GM19324 (cell line): ENCODE measurements around the gene DLEC1.

Source experiments
- ATAC-seq: cut with Tn5 transposase; IDR thresholded peaks from one replicate; pipeline ENCODE4 v1.9.1; 2021; ENCODE audit warnings: mild to moderate bottlenecking, moderate library complexity; ENCODE audit not compliant: unreplicated experiment, low FRiP score

Gene DLEC1

GRCh38 chr3:38000242-38000916, 38.6 kb upstream of the DLEC1 start:
- no peak for ATAC-seq

GRCh38 chr3:38000965-38001455, 38.0 kb upstream of the DLEC1 start:
- no peak for ATAC-seq

- ATAC-seq, result no peak
Measured at GRCh38 chr3:38001456-38002081, 37.4 kb upstream of the DLEC1 start.

- no peak for ATAC-seq
Measured at GRCh38 chr3:38002291-38002876, 36.6 kb upstream of the DLEC1 start.

GRCh38 chr3:38002940-38003339, 36.1 kb upstream of the DLEC1 start:
- no peak for ATAC-seq

- ATAC-seq, result no peak
Measured at GRCh38 chr3:38003371-38003816, 35.6 kb upstream of the DLEC1 start.

- no peak for ATAC-seq
Measured at GRCh38 chr3:38003817-38004414, 35.1 kb upstream of the DLEC1 start.

- ATAC-seq, result no peak
Measured at GRCh38 chr3:38004415-38005075, 34.5 kb upstream of the DLEC1 start.

GRCh38 chr3:38005076-38006020, 33.7 kb upstream of the DLEC1 start:
- ATAC-seq, result no peak

GRCh38 chr3:38006031-38006430, 33.0 kb upstream of the DLEC1 start:
- ATAC-seq, result no peak

- no peak for ATAC-seq
Measured at GRCh38 chr3:38006445-38006995, 32.5 kb upstream of the DLEC1 start.

GRCh38 chr3:38007754-38008090, 31.3 kb upstream of the DLEC1 start:
- ATAC-seq, result no peak

GRCh38 chr3:38008191-38008701, 30.8 kb upstream of the DLEC1 start:
- ATAC-seq, result no peak

GRCh38 chr3:38008971-38009580, 29.9 kb upstream of the DLEC1 start:
- ATAC-seq, result no peak

- ATAC-seq, result no peak
Measured at GRCh38 chr3:38009807-38010591, 29.0 kb upstream of the DLEC1 start.

GRCh38 chr3:38011111-38011510, 27.9 kb upstream of the DLEC1 start:
- no peak for ATAC-seq

- no peak for ATAC-seq
Measured at GRCh38 chr3:38015485-38015884, 23.5 kb upstream of the DLEC1 start.

GRCh38 chr3:38015984-38016383, 23.0 kb upstream of the DLEC1 start:
- ATAC-seq, result no peak
